Central memory CD4-positive, alpha-beta T cell (primary cell): ENCODE results near the gene TTC6.

ENCODE experiments used
- DNase-seq: peaks from one replicate; pipeline ENCODE4 v3.0.0; 2022

Gene TTC6

DNA sequence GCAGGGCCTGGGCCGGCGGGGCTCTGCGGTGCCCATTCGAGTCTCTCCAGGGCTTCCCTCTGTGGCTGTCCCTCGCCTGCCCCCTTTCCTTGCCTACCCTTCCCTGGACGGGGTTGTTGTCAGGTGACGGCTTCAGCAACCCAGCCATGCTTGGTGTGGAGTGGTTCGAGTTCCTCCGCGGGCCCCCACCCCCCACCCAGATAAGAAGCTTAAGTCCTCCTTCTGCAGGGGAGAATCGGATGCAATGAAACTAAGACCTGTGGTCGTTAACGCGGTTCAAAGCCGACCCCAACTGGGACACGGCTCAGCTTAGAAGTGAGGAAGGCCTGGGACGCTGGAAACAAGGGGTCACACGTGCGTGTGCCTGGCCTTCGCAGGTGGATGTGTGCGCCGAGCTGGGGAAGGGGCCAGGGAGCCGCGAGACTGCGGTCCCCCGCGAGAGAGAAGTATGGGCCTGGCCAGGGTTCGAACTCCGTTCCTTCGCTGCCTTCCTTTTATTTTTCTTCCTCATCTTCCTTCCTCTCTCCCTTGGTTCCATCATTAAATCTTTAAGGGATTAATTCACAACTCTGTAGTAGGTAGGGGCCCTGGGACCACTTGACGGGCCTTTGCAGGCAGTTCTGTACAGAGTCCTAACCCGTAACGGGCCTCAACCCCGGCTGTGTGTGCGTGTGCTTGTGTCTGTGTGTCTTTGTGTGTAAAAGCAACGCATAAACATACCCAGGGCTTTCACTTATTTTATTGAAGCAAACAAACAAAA is 3.5 kb downstream of the TTC6 start:
- no peak for DNase-seq

DNA sequence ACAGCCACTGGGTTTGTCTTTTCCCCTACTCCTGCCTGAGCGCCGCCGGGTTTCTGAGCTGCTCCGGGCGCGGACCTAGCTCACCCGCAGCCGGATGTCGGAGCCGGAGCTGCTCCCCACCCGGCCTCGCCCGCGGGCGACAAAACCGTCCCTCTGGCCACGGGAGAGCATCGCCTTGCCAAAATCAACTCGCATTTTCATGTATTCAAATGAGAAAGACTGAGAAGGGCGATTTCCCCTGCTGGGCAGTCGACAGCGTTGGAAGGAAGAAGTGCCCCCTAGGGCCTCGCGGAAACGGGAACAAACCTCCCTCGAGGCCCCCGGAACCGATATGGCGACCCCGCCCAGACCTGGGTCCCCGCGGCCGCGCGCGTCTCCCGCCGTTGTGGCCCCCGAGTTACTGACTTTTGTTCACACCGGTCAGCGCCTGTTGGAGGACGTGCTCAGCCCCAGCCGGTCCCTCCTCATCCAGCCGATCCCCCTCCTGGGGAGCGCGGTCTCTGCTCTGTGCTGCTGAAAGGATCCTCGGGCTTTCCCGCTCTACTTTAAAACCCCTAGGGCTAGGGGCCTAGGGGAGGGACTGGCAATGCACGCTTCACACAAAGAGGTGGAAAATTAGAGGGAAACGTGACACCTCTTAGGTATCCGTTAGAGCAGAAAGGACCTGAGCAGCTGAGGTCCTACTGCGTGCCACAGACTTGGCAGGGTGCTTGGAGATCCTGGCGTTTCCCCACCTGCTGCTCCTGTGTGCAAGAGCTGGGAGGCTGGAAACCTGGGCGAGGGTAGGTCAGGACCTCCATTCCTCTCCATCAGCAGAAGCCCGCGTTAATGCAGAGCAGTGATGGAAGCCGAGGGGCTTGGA is 4.3 kb downstream of the TTC6 start:
- no peak for DNase-seq

DNA sequence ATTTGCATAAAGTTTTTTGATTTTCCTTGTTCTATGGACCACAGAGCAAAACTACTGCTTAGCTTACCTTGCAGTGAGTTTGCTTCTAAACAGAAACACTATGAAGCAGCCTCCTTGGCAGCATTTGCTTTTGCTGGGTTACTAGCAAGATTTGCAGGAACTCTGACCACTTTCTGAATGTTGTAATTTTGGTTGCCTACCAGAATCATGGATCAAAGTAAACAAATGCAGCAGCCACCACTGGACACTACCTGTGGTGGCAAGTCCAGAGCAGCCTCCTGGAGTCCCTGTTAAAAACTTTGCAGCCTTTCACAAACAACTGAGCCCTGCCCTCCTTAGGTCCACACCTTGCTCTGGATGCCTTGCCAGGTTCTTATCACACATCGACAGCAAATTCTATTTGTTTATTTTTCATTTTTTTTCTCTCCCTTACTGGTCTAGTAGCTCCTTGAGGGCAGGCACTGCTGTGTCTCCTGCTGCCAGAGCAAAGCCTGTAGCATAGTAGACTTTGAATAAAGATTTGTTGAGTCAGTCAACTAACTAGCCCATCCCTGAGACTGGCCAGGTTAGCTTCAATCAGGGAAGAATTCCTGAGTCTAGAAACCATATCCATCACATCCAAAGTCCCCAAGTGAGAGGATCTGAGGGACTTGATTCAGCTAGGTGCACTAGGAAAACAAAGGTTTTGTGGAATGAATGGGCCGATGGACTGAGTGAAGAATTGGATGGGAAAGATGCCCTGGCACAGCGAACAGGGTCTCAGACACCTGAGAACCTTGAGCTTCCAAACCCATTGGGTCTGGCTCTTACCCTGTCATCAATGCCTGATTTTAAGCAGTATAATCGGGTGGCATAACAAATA is 5.7 kb downstream of the TTC6 start:
- DNase-seq, result no peak

DNA sequence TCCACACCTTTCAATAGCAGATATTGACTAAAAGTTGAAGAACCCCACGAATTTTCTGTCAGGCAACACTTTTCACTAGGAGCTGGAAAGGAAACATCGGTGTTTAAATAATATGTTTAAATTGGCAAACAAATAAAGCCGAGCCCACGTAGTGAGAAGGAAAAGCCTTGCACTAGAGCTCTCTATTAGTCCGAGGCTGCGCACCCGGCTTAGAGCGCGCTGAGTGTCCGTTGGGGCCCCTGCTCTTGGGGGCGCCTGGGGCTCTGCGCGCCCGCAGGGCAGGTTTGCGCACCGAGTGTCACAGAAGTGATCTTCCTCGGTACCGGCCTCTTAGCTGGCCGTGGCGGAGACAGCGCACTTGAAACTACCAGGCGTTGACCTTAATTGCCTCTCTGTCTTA is 6.4 kb downstream of the TTC6 start:
- DNase-seq, result no peak

DNA sequence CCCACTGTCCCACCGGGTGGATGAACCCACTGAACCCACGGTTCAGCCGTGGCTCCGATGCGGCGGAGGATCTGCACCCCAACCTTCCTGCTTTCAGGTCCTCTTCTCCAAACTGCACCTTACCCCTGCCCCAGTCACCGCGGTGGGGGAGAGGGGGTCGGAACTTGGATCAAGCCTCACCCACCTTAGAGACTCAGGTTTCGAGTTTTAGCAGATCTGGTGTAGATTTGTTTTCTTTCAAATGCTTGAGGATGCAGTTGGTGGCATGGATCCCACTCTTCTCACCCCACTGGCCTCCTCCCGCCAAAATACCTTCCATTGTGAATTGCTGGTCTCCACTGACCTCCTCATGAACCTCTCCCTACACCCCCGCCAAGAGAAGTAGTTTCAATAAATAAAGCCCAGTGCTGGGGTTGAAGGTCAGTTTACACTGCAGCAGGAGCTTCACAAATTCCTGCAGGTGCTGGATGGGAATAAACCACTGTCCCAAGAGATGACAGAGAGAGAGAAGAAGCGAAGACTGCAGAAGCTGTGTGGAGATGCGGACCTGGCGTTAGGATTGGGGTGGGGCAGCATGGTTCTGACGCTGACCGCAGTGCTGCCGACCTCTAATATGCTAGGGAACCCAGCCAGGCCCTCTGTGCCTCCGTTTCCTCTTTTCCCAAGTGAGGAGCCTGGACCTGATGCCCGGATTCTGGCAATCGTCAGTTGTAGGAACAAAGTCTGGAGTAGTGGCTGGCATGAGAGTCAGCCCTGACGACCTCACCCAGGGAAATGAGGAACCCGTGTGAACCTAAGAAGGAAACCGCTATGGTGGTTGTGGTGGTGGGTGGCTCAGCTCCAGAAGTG is 7.4 kb downstream of the TTC6 start:
- DNase-seq, result no peak

DNA sequence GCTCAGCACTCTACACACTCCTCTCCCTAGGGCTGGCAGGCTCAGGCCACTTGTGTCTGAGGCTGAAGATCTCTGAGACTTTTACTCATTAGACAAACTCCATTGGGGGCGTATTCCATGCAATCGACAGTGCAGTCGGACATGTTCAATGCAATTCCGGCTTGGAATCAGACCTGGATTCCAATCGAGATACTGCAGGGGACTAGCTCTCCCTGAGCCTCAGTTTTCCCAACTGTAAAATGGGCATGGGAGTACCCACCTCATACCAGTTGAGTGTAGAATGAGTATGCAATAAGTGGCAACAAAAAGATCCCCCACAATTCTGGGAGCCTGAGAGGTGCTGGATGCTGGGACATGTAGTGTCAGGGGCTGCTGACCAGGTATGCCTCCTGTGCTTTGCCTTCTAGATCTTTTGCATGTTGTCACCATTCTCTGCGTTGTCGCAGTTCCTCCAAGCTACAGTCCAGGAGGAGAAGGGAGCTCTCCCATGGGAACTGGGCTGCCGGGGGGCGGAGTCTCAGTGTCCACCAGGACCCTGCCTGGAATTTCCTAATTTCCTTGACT is 8.3 kb downstream of the TTC6 start:
- DNase-seq, result no peak

DNA sequence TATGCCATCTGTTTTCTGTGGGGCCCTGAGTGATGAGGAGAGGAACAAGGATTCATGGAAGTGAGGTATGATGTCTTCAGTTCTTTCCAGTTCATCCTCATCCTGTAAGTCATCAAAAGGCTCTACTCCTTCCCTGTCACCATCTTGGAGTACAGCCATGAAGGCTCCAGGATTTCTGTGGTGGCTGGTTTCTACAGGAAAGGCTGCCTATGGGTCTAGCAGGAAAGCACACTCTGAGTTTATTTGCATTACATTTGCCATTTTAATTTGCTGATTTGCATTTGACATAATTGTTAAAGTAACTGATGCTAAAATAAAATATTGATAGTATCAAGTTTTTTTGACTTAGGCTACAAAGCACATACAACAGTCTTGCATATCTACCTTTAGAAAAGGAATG is 11.2 kb downstream of the TTC6 start:
- DNase-seq, result no peak

DNA sequence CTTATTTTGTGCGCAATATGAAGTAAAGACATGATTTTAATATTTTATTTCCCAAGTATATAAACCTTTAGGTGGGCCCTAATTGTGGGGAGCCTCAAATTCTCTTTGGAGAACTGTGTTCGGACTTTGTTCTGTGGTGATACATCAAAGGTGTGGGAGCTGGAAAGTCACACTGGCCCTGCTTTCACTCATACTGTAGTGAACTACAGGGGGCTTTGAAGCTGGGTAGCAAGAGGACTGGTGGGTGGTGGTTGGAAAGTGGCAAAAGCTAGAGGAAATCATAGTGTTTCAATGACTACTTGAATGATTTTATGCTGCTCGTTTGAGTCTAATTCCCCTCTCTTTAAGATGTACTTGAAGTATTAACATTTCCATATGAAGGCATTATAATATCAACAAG is 13.2 kb downstream of the TTC6 start:
- no peak for DNase-seq

GRCh38 chr14:37610945-37611523 is 15.6 kb downstream of the TTC6 start:
- DNase-seq, result no peak

- DNase-seq, result no peak
Measured at GRCh38 chr14:37615582-37616289, 20.3 kb downstream of the TTC6 start.

GRCh38 chr14:37616853-37617252 is 21.4 kb downstream of the TTC6 start:
- DNase-seq, result no peak

GRCh38 chr14:37617864-37618365 is 22.5 kb downstream of the TTC6 start:
- no peak for DNase-seq

- DNase-seq, result no peak
Measured at GRCh38 chr14:37618498-37619028, 23.1 kb downstream of the TTC6 start.

DNA sequence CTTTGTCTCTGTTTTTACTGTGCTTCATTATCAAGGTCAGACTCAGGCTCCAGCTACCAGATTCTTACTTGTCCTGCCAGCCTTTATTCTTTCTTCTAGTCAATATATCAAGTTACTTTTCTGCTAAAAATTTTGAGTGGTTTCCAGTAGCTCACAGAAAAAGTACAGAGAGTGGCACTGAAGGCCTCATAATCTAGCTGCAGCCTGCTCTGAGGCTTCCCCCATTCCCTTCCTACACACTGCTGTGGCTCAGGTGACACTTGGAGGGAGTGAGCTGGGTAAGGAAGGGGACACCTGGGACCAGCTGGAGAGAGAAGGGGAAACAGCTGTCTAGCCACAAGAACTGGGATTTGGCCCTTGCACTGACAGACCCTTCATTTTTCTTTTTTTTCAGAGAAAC is 25.4 kb downstream of the TTC6 start:
- DNase-seq, result no peak

GRCh38 chr14:37622231-37622923 is 26.9 kb downstream of the TTC6 start:
- DNase-seq, result no peak

- DNase-seq, result no peak
Measured at GRCh38 chr14:37623426-37623951, 28.1 kb downstream of the TTC6 start.

GRCh38 chr14:37623971-37624370 is 28.5 kb downstream of the TTC6 start:
- DNase-seq, result no peak

DNA sequence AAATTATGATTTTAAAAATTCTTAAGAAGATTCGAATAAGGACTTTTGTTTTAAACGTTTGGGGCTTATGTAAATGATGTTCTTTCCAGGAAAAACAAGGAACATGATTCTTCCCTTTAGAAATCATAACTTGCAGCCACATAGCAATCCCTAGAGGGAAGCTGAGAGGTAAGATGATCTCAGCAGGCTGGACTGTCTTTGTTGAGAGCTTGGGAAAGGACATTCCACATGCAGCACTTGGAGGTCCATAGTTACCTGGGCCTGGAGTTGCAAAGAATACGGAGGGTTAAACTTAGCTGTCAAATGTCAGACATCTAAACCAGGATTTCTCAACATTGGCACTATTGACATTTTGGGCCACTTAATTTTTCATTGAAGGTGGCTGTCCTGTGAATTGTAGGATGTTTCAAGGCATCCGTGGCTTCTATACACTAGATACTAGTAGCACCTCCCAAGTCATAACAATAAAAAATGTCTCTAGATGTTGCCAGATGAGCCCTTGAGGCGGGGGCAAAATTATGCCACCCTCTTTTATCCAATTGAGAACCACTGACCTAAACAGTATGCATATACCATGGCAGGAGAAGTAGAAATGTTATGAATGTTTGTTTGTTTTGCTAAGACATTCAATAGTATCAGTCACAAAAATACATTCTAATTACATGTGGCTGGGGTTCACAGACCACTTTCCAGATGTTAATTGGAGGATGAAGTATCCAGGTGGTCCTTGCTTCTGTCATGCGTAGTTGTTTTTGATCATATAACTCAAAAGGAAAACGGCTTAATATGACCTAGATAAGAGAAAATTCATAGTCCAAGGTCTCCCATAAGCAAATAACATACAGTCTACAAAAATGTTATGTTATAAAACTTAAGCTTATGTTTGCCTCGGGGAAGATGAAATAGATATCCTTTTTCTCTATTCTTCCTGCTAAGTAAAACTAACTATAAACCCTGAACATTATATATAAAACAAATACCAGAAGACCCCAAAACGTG is 30.5 kb downstream of the TTC6 start:
- no peak for DNase-seq
